ENCODE measurements around the gene L3MBTL4.

DNA sequence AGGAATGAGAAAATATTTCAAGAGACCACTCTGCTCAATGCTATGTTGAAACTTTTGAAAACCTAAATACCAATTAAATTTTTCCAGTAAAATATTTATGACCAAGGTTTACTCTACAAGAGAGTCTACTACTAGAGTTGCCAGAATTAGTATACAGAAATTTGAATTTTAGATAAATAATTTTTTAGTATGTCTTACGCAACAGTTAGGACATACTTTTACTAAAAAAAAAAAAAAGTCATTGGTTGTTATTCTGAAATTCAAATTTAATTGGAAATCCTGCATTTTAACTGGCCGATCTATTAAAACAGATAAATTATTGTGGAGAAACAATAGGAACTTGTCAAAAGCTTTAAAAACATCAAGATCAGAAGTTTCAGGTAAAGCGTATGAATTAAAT, 470.3 kb downstream of the L3MBTL4 start:
- TF ChIP-seq CTCF (IDR thresholded peaks at IDR 0.05; ENCODE audit: poor library complexity) (no peak), EZH2 (IDR thresholded peaks at IDR 0.05; ENCODE audit: borderline replicate concordance) (no peak), EZH2phosphoT487 (IDR thresholded peaks at IDR 0.05; ENCODE audit: low read depth, severe bottlenecking, unreplicated experiment) (no peak)

All from hepatocyte (in vitro differentiated cells).